Gastrocnemius medialis (tissue), 4 donors: ENCODE data around the gene STARD3.

Experiments used
- CTCF ChIP-seq, 5 experiments: fragments of 450-650 bp in 3 of 5; fragments of 200-600 bp in 2 of 5; sonication (generic) in 2 of 5; IDR thresholded peaks in 4 of 5; conservative IDR thresholded peaks in 1 of 5; 1 replicate in 4 of 5; 2 replicates in 1 of 5; pipeline ENCODE4 v1.5.1; 2016 to 2019; ENCODE audit warnings: antibody characterized with exemption in 5 of 5, mild to moderate bottlenecking in 3 of 5, moderate library complexity in 3 of 5
- POLR2A ChIP-seq, 2 donors: fragments of 450-650 bp; IDR thresholded peaks; one replicate each; pipeline ENCODE4 v1.6.1; 2017; ENCODE audit warnings: antibody characterized with exemption in 2 of 2, mild to moderate bottlenecking in 2 of 2, moderate library complexity in 2 of 2

- TF ChIP-seq CTCF (IDR thresholded peaks at IDR 0.05 in 4 of 5, conservative IDR thresholded peaks at IDR 0.05 in 1 of 5): no peak
- no peak for TF ChIP-seq POLR2A (IDR thresholded peaks at IDR 0.05)
Measured at GRCh38 chr17:39635614-39636176, 1.2 kb upstream of the STARD3 start.
